Measurements from ENCODE around the gene OSR1.

DNA sequence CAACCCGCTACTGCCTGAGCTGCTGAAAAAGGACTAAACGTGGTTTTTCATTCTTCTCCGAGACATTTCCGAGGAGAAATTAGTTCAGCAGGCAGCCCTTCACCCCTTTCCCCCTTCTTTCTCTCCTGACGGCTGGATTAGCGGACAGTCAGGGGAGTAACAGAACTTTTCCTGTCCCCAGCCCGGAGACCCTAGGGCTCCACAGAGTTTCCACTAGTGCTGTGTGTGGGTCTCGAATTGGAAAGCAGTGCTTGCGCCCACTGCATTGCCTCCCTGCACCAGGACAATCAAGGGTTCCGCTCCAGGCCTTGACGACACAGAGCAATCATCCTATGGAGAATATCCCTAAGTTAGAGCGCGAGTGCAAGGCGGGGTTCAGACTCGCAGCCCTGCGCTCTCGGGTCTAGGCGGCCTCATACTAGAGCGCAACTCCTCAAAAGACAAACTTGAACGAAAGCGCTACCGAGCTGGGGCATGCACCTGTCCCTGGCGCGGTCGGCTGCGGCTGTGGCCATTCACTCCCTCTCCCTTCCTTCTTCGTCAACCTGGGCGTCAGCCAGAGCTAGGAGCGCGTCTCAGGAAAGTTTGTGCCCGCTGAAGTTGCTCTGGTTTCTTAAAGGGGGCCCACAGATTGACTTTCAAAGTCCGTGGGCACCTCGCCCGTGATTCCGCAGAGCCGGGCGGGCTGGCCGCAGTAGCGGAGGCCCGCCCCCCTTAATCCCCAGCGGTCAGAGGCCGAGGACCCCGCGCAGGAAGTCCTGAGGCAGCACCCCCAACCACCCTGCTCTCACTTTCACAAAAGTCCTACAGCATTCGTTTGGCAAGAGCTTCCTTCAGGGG lies 801 bp downstream of the OSR1 start:
- TF ChIP-seq, protein P1, sequence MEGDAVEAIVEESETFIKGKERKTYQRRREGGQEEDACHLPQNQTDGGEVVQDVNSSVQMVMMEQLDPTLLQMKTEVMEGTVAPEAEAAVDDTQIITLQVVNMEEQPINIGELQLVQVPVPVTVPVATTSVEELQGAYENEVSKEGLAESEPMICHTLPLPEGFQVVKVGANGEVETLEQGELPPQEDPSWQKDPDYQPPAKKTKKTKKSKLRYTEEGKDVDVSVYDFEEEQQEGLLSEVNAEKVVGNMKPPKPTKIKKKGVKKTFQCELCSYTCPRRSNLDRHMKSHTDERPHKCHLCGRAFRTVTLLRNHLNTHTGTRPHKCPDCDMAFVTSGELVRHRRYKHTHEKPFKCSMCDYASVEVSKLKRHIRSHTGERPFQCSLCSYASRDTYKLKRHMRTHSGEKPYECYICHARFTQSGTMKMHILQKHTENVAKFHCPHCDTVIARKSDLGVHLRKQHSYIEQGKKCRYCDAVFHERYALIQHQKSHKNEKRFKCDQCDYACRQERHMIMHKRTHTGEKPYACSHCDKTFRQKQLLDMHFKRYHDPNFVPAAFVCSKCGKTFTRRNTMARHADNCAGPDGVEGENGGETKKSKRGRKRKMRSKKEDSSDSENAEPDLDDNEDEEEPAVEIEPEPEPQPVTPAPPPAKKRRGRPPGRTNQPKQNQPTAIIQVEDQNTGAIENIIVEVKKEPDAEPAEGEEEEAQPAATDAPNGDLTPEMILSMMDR (IDR thresholded peaks at IDR 0.05): no peak
- TF ChIP-seq POLR2A (IDR thresholded peaks at IDR 0.05): no peak

All from esophagus squamous epithelium (tissue), 4 donors.